SJSA1 (cell line): ENCODE data around the gene IL31. TPM values are rescaled to one million over a fixed set of nuclear protein-coding genes. Genes with fewer than 3 reads are reported as not detected.

Source experiments
- DNase-seq, 2 experiments: peaks; one replicate each; pipeline ENCODE4 v3.0.0-alpha.2; 2015 to 2020; ENCODE audit warnings: low spot score in 2 of 2, low read depth in 1 of 2
- H3K27ac ChIP-seq: fragments of 250-450 bp; sonication (Bioruptor Pico); 2 replicates; pipeline ENCODE4 v1.5.1; 2020; ENCODE audit warnings: mild to moderate bottlenecking, moderate library complexity
- H3K27me3 ChIP-seq: fragments of 250-450 bp; sonication (Bioruptor Pico); replicated peaks from 2 replicates; pipeline ENCODE4 v1.5.1; 2020; ENCODE audit warnings: mild to moderate bottlenecking, moderate library complexity
- H3K36me3 ChIP-seq: fragments of 250-450 bp; sonication (Bioruptor Pico); 2 replicates; pipeline ENCODE4 v1.5.1; 2020; ENCODE audit warnings: mild to moderate bottlenecking
- H3K4me1 ChIP-seq: fragments of 250-450 bp; sonication (Bioruptor Pico); replicated peaks from 2 replicates; pipeline ENCODE4 v1.6.1; 2021; ENCODE audit warnings: mild to moderate bottlenecking
- H3K4me3 ChIP-seq: fragments of 250-450 bp; sonication (Bioruptor Pico); 2 replicates; pipeline ENCODE4 v1.5.1; 2020; ENCODE audit warnings: mild to moderate bottlenecking
- H3K9me3 ChIP-seq: fragments of 250-450 bp; sonication (Bioruptor Pico); replicated peaks from 2 replicates; pipeline ENCODE4 v1.5.1; 2020; ENCODE audit warnings: mild to moderate bottlenecking
- total RNA-seq: library from RNA; depleted of rRNA; stranded (reverse); fragments of >200 nt; shearing (Covaris generic); gene quantifications from 2 replicates; pipeline ENCODE4 v1.2.3, GENCODE V29; 2014

IL31 gene
- total RNA-seq, 1 experiment from 2014 or later, result not detected

DNA sequence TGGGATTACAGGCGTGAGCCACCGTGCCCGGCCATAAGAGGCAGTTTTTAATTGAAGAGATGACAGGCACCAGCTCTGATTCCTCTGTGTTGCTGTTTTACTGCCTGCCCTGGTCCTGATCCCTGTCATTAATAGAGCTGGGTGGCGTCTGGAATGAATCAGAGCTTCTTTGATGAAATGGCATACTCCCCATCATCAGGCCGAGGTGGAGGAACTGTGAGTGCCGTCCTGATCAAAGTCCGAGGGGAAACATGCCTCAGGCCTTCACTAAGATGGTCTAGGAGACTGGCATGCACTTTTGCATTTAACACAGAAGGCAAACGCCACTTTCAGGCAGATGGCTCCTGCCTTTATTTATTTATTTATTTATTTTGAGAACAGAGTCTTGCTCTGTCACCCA lies 34.1 kb downstream of the IL31 start:
- Histone ChIP-seq H3K27me3 (no peaks in the 10 kb centered on the region), H3K36me3 (peaks cover 73% of the 10 kb centered on the region), H3K27ac (no peak overlapping the region), H3K4me3 (no peak overlapping the region), H3K4me1 (no peaks in the 10 kb centered on the region; the same call in 1 of the 2 replicates), H3K9me3 (no peaks in the 10 kb centered on the region)
- DNase-seq, result no peak

DNA sequence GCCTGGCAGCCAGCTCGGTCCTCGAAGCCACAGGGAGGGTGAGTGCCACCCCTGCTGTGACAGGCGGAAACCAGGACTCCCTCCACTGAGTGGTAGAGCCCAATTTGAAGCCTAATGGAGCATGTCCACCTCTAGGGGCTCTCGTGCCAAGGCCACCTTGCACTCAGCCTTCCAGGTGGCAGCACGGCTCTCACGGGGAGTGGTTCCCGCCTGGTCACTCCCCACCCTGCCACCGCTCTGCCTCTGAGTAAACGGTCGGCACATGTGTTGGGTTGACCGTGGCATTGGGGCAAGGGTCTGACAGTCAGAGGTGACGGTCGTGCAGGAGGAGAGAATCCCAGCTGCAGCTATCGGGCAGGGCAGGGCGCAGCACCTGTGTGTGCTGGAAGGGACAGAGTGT lies 34.8 kb downstream of the IL31 start:
- Histone ChIP-seq H3K36me3 (peaks cover 76% of the 10 kb centered on the region), H3K4me3 (no peak overlapping the region), H3K27me3 (no peaks in the 10 kb centered on the region), H3K4me1 (no peaks in the 10 kb centered on the region; the same call in 1 of the 2 replicates), H3K27ac (no peak overlapping the region), H3K9me3 (no peaks in the 10 kb centered on the region)
- DNase-seq, result no peak

DNA sequence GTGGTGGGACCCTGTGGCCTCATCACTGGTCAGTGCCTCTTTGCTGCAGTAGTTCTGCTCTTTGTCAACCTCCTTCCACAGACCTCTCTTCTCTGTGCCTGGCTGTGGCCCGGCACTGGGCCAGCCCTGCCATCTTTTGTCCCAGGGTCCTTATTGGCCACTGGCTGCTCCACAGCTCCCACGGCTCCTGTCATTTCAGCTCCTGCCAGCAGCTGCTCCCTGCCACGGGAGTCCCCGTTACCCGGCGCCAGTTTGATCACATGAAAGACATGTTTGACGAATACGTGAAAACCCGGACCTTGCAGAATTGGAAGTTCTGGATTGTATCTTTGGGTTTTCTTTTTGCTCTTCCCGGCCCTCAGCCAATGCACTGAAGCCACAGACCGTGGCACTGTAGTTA lies 35.4 kb downstream of the IL31 start:
- no peaks in the 10 kb centered on the region for H3K27me3 ChIP-seq
- no peak overlapping the region for H3K4me3 ChIP-seq
- DNase-seq, result no peak
- no peak overlapping the region for H3K27ac ChIP-seq
- peaks cover 78% of the 10 kb centered on the region for H3K36me3 ChIP-seq
- no peaks in the 10 kb centered on the region for H3K9me3 ChIP-seq
- H3K4me1 ChIP-seq, result no peaks in the 10 kb centered on the region; the same call in 1 of the 2 replicates

GRCh38 chr12:122138181-122138580 lies 35.8 kb downstream of the IL31 start:
- Histone ChIP-seq H3K27me3 (no peaks in the 10 kb centered on the region), H3K9me3 (no peaks in the 10 kb centered on the region), H3K36me3 (peaks cover 78% of the 10 kb centered on the region), H3K4me3 (no peak overlapping the region), H3K4me1 (no peaks in the 10 kb centered on the region; the same call in 1 of the 2 replicates), H3K27ac (no peak overlapping the region)
- no peak for DNase-seq

DNA sequence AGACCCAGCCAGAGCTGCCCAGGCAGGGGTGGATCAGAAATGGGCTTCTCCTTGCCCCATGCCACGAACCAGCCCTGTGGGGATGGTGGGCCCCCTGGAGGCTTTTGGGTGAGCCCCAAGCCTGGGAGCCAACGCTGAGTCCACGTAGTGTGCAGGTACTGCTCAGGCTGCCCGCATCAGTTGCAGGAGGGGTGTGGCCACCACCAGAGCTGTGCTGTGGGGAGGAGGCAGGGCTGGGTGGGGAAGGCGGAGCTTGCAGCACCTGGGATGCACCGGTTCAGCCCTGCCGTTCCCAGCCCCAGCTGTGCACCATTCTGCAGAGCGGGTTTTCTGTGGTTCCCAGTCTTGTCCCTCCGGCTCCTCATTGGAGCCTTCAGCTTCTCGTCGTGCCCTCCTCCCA lies 36.3 kb downstream of the IL31 start:
- Histone ChIP-seq H3K4me1 (no peaks in the 10 kb centered on the region), H3K36me3 (peaks cover 78% of the 10 kb centered on the region), H3K9me3 (no peaks in the 10 kb centered on the region), H3K27me3 (no peaks in the 10 kb centered on the region), H3K27ac (no peak overlapping the region), H3K4me3 (no peak overlapping the region)
- no peak for DNase-seq

- no peaks in the 10 kb centered on the region for H3K4me1 ChIP-seq
- peaks cover 78% of the 10 kb centered on the region for H3K36me3 ChIP-seq
- no peak overlapping the region for H3K27ac ChIP-seq
- DNase-seq, result no peak
- no peaks in the 10 kb centered on the region for H3K9me3 ChIP-seq
- no peaks in the 10 kb centered on the region for H3K27me3 ChIP-seq
- H3K4me3 ChIP-seq, result no peak overlapping the region
Measured at GRCh38 chr12:122137229-122137628, 36.8 kb downstream of the IL31 start.

GRCh38 chr12:122135437-122136031 lies 38.5 kb downstream of the IL31 start:
- H3K27ac ChIP-seq, result no peak overlapping the region

GRCh38 chr12:122133192-122133950 lies 40.6 kb downstream of the IL31 start:
- DNase-seq, result no peak
- Histone ChIP-seq H3K4me1 (peaks cover 17% of the 10 kb centered on the region), H3K27ac (no peak overlapping the region), H3K27me3 (no peaks in the 10 kb centered on the region), H3K9me3 (no peaks in the 10 kb centered on the region), H3K4me3 (no peak overlapping the region), H3K36me3 (peaks cover 85% of the 10 kb centered on the region)

More at GRCh38 chr12:122135437-122136031, 38.5 kb downstream of the IL31 start:
- no peaks in the 10 kb centered on the region for H3K9me3 ChIP-seq
- peaks cover 78% of the 10 kb centered on the region for H3K36me3 ChIP-seq
- H3K4me1 ChIP-seq, result peaks cover 5% of the 10 kb centered on the region
- no peaks in the 10 kb centered on the region for H3K27me3 ChIP-seq
- H3K4me3 ChIP-seq, result no peak overlapping the region
- no peak for DNase-seq

- peaks cover 74% of the 10 kb centered on the region for H3K36me3 ChIP-seq
- peak; percentile 44 to 70 for DNase-seq
- H3K4me3 ChIP-seq, result no peak overlapping the region
- no peaks in the 10 kb centered on the region for H3K27me3 ChIP-seq
- no peaks in the 10 kb centered on the region for H3K9me3 ChIP-seq
- peak overlapping the region; percentile 45 for H3K27ac ChIP-seq
- H3K4me1 ChIP-seq, result peaks cover 17% of the 10 kb centered on the region
Measured at GRCh38 chr12:122130150-122130549, 43.9 kb downstream of the IL31 start.

DNA sequence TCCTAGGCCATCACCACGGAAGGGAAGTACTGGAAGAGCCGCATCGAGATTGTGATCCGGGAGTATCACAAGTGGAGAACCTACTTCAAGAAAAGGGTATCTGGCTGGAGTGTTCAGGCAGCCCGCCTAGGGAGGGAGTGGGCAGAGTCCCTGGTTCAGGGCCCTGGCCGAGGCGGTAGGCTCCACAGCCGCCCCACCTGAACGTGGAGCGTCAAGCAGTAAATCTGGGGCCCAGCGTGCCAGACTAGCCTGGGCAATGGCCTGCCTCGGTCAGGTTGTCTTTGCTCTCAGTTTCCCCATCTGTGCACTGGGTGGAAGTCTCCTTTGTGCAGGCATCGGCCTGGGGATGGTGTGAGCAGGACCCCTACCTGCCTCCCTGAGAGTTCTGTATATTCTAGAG lies 44.9 kb downstream of the IL31 start:
- no peak for DNase-seq
- Histone ChIP-seq H3K4me3 (no peak overlapping the region), H3K27me3 (no peaks in the 10 kb centered on the region), H3K36me3 (peaks cover 67% of the 10 kb centered on the region), H3K4me1 (peaks cover 17% of the 10 kb centered on the region), H3K27ac (no peak overlapping the region), H3K9me3 (no peaks in the 10 kb centered on the region)

DNA sequence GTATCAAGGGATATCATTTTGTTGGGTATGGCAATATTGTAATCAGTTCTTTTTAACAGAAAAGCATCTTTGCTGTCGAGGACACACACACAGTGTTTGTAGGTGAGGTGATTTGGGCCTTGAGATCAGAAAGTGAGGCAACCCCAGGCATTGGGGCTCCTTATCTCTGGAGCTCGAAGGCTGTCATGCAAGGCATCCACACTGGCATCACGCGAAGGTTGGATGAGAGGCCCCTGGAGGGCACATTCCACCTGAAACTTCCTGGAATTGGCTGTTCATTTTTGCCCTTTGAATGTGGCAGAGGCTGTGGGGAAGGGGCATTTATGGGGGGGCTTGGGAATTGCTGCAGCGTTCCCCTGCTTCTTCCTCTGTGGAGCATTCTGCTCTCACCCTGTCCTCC lies 45.5 kb downstream of the IL31 start:
- peaks cover 21% of the 10 kb centered on the region for H3K4me1 ChIP-seq
- H3K36me3 ChIP-seq, result peaks cover 64% of the 10 kb centered on the region
- DNase-seq, result no peak
- H3K9me3 ChIP-seq, result no peaks in the 10 kb centered on the region
- H3K27me3 ChIP-seq, result no peaks in the 10 kb centered on the region
- H3K4me3 ChIP-seq, result no peak overlapping the region
- H3K27ac ChIP-seq, result no peak overlapping the region

DNA sequence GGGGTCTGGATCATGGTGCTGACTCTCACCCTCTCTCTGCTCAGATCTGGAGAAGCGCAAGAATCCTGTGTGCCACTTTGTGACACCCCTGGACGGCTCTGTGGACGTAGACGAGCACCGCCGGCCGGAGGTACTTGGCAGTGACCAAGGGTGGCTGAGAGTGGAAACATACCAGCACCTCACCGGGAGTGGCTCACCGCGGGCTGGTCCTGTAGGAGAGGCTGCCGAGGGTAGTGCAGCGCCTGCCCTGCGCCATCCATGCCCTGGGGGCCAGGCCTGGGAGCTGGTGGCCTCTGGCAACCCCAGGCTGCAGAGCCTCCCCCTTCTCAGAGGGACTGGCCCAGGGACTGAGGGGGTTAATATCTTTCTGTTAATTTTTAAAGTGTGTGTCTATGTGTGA lies 46.2 kb downstream of the IL31 start:
- no peaks in the 10 kb centered on the region for H3K27me3 ChIP-seq
- H3K4me3 ChIP-seq, result no peak overlapping the region
- no peak for DNase-seq
- peaks cover 27% of the 10 kb centered on the region for H3K4me1 ChIP-seq
- H3K27ac ChIP-seq, result no peak overlapping the region
- H3K36me3 ChIP-seq, result peaks cover 64% of the 10 kb centered on the region
- H3K9me3 ChIP-seq, result no peaks in the 10 kb centered on the region

DNA sequence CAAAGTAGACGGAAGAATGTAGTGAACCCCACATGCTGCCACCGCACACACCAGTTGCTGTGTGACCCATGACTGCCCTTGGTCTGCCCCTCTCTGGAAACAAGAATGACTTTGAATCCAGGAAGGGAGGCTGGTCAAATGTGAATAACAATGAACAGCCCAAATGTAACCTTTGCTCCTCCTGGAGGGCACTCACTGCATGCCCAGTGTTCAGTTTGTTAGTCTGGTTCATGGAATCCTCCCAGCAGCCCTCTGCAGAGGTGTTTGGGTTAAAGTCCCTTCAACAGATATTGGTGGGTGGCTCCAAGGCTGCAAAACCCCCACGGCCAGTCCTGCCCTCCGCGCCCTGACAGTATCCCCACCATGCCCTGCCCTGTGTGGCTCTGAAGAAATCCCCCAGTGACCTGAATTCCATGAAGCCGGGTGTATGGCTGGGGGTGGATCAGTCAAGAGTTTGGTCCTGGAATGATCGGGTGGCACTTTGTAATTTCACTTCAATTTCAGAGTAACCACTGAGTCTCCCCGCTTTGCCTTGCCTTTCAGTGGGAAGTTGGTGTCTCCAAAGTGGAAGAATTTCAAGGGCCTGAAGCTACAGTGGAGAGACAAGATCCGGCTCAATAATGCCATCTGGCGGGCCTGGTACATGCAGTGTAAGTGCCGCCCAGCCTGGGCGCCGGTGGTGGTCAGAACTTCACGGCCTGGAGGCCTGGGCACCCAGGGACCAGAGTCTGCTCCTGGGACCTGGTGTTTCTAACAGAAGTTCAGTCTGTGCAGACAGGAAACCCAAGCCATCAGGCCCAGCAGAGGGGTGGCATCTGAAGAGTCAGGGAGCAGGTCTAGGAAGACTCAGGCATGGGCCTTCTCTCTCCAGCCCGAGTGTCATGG lies 47.1 kb downstream of the IL31 start:
- peaks cover 55% of the 10 kb centered on the region for H3K36me3 ChIP-seq
- DNase-seq, result no peak
- H3K9me3 ChIP-seq, result no peaks in the 10 kb centered on the region
- peaks cover 32% of the 10 kb centered on the region for H3K4me1 ChIP-seq
- H3K4me3 ChIP-seq, result no peak overlapping the region
- H3K27ac ChIP-seq, result no peak overlapping the region
- no peaks in the 10 kb centered on the region for H3K27me3 ChIP-seq

- no peak overlapping the region for H3K4me3 ChIP-seq
- no peak overlapping the region for H3K27ac ChIP-seq
- DNase-seq, result no peak
- peaks cover 49% of the 10 kb centered on the region for H3K36me3 ChIP-seq
- peaks cover 32% of the 10 kb centered on the region for H3K4me1 ChIP-seq
- H3K9me3 ChIP-seq, result no peaks in the 10 kb centered on the region
- H3K27me3 ChIP-seq, result no peaks in the 10 kb centered on the region
Measured at GRCh38 chr12:122126342-122126635, 47.7 kb downstream of the IL31 start.
